ENCODE measurements around the gene WWOX. TPM values are rescaled to one million over a fixed set of nuclear protein-coding genes. Genes with fewer than 3 reads are reported as not detected.

The WWOX gene
- polyA plus RNA-seq, 1 donor (not counting 4 experiments of a cell fraction or from before 2014, with no cell fraction given), result 5.1 TPM

DNA sequence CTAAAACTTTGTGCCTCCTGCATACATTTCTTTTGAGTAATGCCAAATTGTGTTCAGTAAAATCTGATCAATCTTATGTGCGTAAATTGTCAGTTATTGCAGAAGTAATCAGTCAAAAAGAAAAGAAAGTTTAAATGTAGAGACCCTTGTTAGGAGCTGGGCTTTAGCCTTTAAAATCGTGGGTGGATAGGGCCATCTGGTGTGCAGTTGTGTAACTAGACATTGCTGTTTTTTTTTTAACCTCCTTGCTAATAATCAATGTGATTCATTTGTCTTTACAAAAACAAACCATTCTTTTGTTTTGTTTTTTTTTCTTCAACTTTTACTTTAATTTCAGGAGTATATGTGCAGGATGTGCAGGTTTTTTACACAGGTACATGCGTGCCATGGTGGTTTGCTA is 5.3 kb upstream of the WWOX start:
- dilution Hi-C loops (cut with MboI; ENCODE audit: extremely low pct_ligation_motif_present, low sequenced_read_pairs), result no loop called here
- TF ChIP-seq EZH2 (IDR thresholded peaks at IDR 0.05; ENCODE audit: low read length), result no peak
- TF ChIP-seq, protein P1, sequence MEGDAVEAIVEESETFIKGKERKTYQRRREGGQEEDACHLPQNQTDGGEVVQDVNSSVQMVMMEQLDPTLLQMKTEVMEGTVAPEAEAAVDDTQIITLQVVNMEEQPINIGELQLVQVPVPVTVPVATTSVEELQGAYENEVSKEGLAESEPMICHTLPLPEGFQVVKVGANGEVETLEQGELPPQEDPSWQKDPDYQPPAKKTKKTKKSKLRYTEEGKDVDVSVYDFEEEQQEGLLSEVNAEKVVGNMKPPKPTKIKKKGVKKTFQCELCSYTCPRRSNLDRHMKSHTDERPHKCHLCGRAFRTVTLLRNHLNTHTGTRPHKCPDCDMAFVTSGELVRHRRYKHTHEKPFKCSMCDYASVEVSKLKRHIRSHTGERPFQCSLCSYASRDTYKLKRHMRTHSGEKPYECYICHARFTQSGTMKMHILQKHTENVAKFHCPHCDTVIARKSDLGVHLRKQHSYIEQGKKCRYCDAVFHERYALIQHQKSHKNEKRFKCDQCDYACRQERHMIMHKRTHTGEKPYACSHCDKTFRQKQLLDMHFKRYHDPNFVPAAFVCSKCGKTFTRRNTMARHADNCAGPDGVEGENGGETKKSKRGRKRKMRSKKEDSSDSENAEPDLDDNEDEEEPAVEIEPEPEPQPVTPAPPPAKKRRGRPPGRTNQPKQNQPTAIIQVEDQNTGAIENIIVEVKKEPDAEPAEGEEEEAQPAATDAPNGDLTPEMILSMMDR (optimal IDR thresholded peaks at IDR 0.05 in 1 of 3, IDR thresholded peaks at IDR 0.05 in 1 of 3, conservative IDR thresholded peaks at IDR 0.05 in 1 of 3; ENCODE audit: extremely low read depth in 1 of 3, insufficient read depth in 2 of 3, low read length in 3 of 3), result no peak

DNA sequence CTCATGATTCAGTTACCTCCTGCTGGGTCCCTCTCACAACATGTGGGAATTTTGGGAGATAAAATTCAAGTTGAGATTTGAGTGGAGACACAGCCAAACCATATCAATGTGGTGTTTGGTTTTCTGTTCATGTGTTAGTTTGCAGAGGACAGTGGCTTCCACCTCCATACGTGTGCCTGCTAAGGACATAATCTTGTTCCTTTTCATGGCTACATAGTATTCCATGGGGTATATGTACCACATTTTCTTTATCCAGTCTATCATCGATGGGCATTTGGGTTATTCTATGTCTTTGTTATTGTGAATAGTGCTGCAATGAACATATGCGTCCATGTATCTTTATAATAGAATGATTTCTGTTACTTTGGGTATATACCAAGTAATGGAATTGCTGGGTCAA is 4.5 kb upstream of the WWOX start:
- TF ChIP-seq, protein P1 (optimal IDR thresholded peaks at IDR 0.05 in 1 of 3, IDR thresholded peaks at IDR 0.05 in 1 of 3, conservative IDR thresholded peaks at IDR 0.05 in 1 of 3; ENCODE audit: extremely low read depth in 1 of 3, insufficient read depth in 2 of 3, low read length in 3 of 3), result no peak
- TF ChIP-seq EZH2 (IDR thresholded peaks at IDR 0.05; ENCODE audit: low read length), result no peak
- dilution Hi-C loops (cut with MboI; ENCODE audit: extremely low pct_ligation_motif_present, low sequenced_read_pairs), result no loop called here
- FAIRE-seq (no peak), DNase-seq (ENCODE audit: low read depth, low spot score) (no peak)
- no peaks in the 10 kb centered on the region for H4K20me1 ChIP-seq (ENCODE audit: control insufficient read depth, extremely low read depth, insufficient read depth, low read length)
- no peaks in the 10 kb centered on the region for H3K27me3 ChIP-seq (ENCODE audit: control insufficient read depth, extremely low read depth, insufficient read depth, low read length)
- H3K27ac ChIP-seq (ENCODE audit: control insufficient read depth, insufficient read depth, low read length), result no peak overlapping the region
- H3K36me3 ChIP-seq (ENCODE audit: control insufficient read depth in 2 of 2, extremely low read depth in 1 of 2, insufficient read depth in 2 of 2, low read length in 2 of 2), result no peaks in the 10 kb centered on the region
- no peak overlapping the region for H3K4me2 ChIP-seq (ENCODE audit: control insufficient read depth, extremely low read depth, insufficient read depth, low read depth, low read length)
- H3K9me1 ChIP-seq (ENCODE audit: control insufficient read depth, extremely low read depth, insufficient read depth, low read length), result no peaks in the 10 kb centered on the region
- H3K9ac ChIP-seq (ENCODE audit: control insufficient read depth, extremely low read depth, insufficient read depth, low read length), result no peak overlapping the region
- H3K4me1 ChIP-seq (ENCODE audit: control insufficient read depth, extremely low read depth, insufficient read depth, low read length), result peaks cover 16% of the 10 kb centered on the region
- H3K4me3 ChIP-seq (ENCODE audit: control insufficient read depth in 2 of 3, extremely low read depth in 1 of 3, insufficient read depth in 2 of 3, low read depth in 1 of 3, low read length in 3 of 3), result no peak overlapping the region
- H3K79me2 ChIP-seq (ENCODE audit: control insufficient read depth, insufficient read depth, low read length), result no peaks in the 10 kb centered on the region
- no peak overlapping the region for H2AFZ ChIP-seq (ENCODE audit: control insufficient read depth, low read length)
- H3K9me3 ChIP-seq (ENCODE audit: control insufficient read depth, low read depth, low read length), result no peaks in the 10 kb centered on the region

More for the DNA sequence above, 5.3 kb upstream of the WWOX start:
- H3K36me3 ChIP-seq (ENCODE audit: control insufficient read depth in 2 of 2, extremely low read depth in 1 of 2, insufficient read depth in 2 of 2, low read length in 2 of 2), result no peaks in the 10 kb centered on the region
- H2AFZ ChIP-seq (ENCODE audit: control insufficient read depth, low read length), result no peak overlapping the region
- H3K4me1 ChIP-seq (ENCODE audit: control insufficient read depth, extremely low read depth, insufficient read depth, low read length), result peaks cover 15% of the 10 kb centered on the region
- H3K9me3 ChIP-seq (ENCODE audit: control insufficient read depth, low read depth, low read length), result no peaks in the 10 kb centered on the region
- no peak overlapping the region for H3K9ac ChIP-seq (ENCODE audit: control insufficient read depth, extremely low read depth, insufficient read depth, low read length)
- DNase-seq (ENCODE audit: low read depth, low spot score) (no peak), FAIRE-seq (no peak)
- H3K9me1 ChIP-seq (ENCODE audit: control insufficient read depth, extremely low read depth, insufficient read depth, low read length), result no peaks in the 10 kb centered on the region
- H3K27me3 ChIP-seq (ENCODE audit: control insufficient read depth, extremely low read depth, insufficient read depth, low read length), result no peaks in the 10 kb centered on the region
- no peaks in the 10 kb centered on the region for H4K20me1 ChIP-seq (ENCODE audit: control insufficient read depth, extremely low read depth, insufficient read depth, low read length)
- H3K27ac ChIP-seq (ENCODE audit: control insufficient read depth, insufficient read depth, low read length), result no peak overlapping the region
- no peak overlapping the region for H3K4me2 ChIP-seq (ENCODE audit: control insufficient read depth, extremely low read depth, insufficient read depth, low read depth, low read length)
- H3K79me2 ChIP-seq (ENCODE audit: control insufficient read depth, insufficient read depth, low read length), result no peaks in the 10 kb centered on the region
- no peak overlapping the region for H3K4me3 ChIP-seq (ENCODE audit: control insufficient read depth in 2 of 3, extremely low read depth in 1 of 3, insufficient read depth in 2 of 3, low read depth in 1 of 3, low read length in 3 of 3)

Data from keratinocyte (primary cell).